GM10847 (cell line): ENCODE measurements around the gene GNB1L.

Experiments
- POLR2A ChIP-seq: IDR thresholded peaks from 2 replicates; pipeline ENCODE4 v1.6.1; 2011; ENCODE audit not compliant: insufficient read length; ENCODE audit errors: extremely low read depth

The GNB1L gene

GRCh38 chr22:19785461-19786263 lies 69.0 kb downstream of the GNB1L start:
- TF ChIP-seq POLR2A = no peak

GRCh38 chr22:19784384-19785175 lies 70.1 kb downstream of the GNB1L start:
- TF ChIP-seq POLR2A = no peak

GRCh38 chr22:19783586-19784383 lies 70.9 kb downstream of the GNB1L start:
- TF ChIP-seq POLR2A = no peak

GRCh38 chr22:19782533-19782932 lies 72.1 kb downstream of the GNB1L start:
- TF ChIP-seq POLR2A = no peak

GRCh38 chr22:19779685-19780268 lies 74.9 kb downstream of the GNB1L start:
- TF ChIP-seq POLR2A = no peak

GRCh38 chr22:19779011-19779421 lies 75.7 kb downstream of the GNB1L start:
- no peak for TF ChIP-seq POLR2A

- no peak for TF ChIP-seq POLR2A
Observed at GRCh38 chr22:19776433-19777031, 78.1 kb downstream of the GNB1L start.

GRCh38 chr22:19775496-19776325 lies 79.0 kb downstream of the GNB1L start:
- TF ChIP-seq POLR2A = no peak

GRCh38 chr22:19774628-19775027 lies 80.0 kb downstream of the GNB1L start:
- no peak for TF ChIP-seq POLR2A

- no peak for TF ChIP-seq POLR2A
Observed at GRCh38 chr22:19773470-19774040, 81.1 kb downstream of the GNB1L start.

GRCh38 chr22:19772673-19773469 lies 81.8 kb downstream of the GNB1L start:
- no peak for TF ChIP-seq POLR2A

- TF ChIP-seq POLR2A = no peak
Observed at GRCh38 chr22:19772422-19772672, 82.3 kb downstream of the GNB1L start.
